HEK293 (cell line): ENCODE measurements around the gene PIP5KL1.

Experiments used
- KLF16 ChIP-seq: fragments of 450-650 bp; formaldehyde crosslinking; IDR thresholded peaks from 2 replicates; pipeline ENCODE4 v1.5.1; 2017; ENCODE audit warnings: missing biosample characterization, missing genetic modification characterization
- OSR2 ChIP-seq: fragments of 450-650 bp; formaldehyde crosslinking; IDR thresholded peaks from 2 replicates; pipeline ENCODE4 v1.5.1; 2016; ENCODE audit warnings: missing biosample characterization, missing genetic modification characterization
- PRDM1 ChIP-seq: fragments of 450-650 bp; formaldehyde crosslinking; IDR thresholded peaks from 2 replicates; pipeline ENCODE4; 2016; ENCODE audit warnings: missing biosample characterization, missing genetic modification characterization
- SP7 ChIP-seq: fragments of 450-650 bp; formaldehyde crosslinking; IDR thresholded peaks from 2 replicates; pipeline ENCODE4 v1.5.1; 2016; ENCODE audit warnings: missing biosample characterization, missing genetic modification characterization
- TCF7L2 ChIP-seq: IDR thresholded peaks from 2 replicates; pipeline ENCODE4 v1.6.1; 2011; ENCODE audit warnings: low read depth, mild to moderate bottlenecking, inconsistent platforms, low read length, moderate library complexity, borderline replicate concordance
- ZBTB17 ChIP-seq: fragments of 450-650 bp; formaldehyde crosslinking; IDR thresholded peaks from 2 replicates; pipeline ENCODE4 v1.5.1; 2016; ENCODE audit warnings: missing biosample characterization, missing genetic modification characterization
- ZBTB20 ChIP-seq: fragments of 450-650 bp; formaldehyde crosslinking; IDR thresholded peaks from 2 replicates; pipeline ENCODE4 v1.5.1; 2016; ENCODE audit warnings: missing biosample characterization, missing genetic modification characterization
- ZBTB48 ChIP-seq: fragments of 450-650 bp; formaldehyde crosslinking; IDR thresholded peaks from 2 replicates; pipeline ENCODE4 v1.5.1; 2016; ENCODE audit warnings: missing biosample characterization, missing genetic modification characterization
- ZBTB7A ChIP-seq: fragments of 450-650 bp; formaldehyde crosslinking; IDR thresholded peaks from 2 replicates; pipeline ENCODE4 v1.5.1; 2016; ENCODE audit warnings: low read depth, missing biosample characterization, missing genetic modification characterization
- ZBTB8A ChIP-seq: fragments of 450-650 bp; formaldehyde crosslinking; IDR thresholded peaks from 2 replicates; pipeline ENCODE4 v1.5.1; 2016; ENCODE audit warnings: missing biosample characterization, missing genetic modification characterization
- ZNF146 ChIP-seq: fragments of 450-650 bp; formaldehyde crosslinking; IDR thresholded peaks from 2 replicates; pipeline ENCODE4 v1.5.1; 2016; ENCODE audit warnings: missing biosample characterization, missing genetic modification characterization
- ZNF221 ChIP-seq: fragments of 450-650 bp; formaldehyde crosslinking; IDR thresholded peaks from 2 replicates; pipeline ENCODE4 v1.5.1; 2017; ENCODE audit warnings: missing biosample characterization, missing genetic modification characterization, borderline replicate concordance
- ZNF366 ChIP-seq: fragments of 450-650 bp; formaldehyde crosslinking; conservative IDR thresholded peaks from 2 replicates; pipeline ENCODE4 v1.5.1; 2016; ENCODE audit warnings: missing biosample characterization, missing genetic modification characterization
- ZNF404 ChIP-seq: fragments of 450-650 bp; formaldehyde crosslinking; IDR thresholded peaks from 2 replicates; pipeline ENCODE4 v1.5.1; 2017; ENCODE audit warnings: missing biosample characterization, missing genetic modification characterization
- ZNF514 ChIP-seq: fragments of 450-650 bp; formaldehyde crosslinking; IDR thresholded peaks from 2 replicates; pipeline ENCODE4 v1.5.1; 2016; ENCODE audit warnings: missing biosample characterization, missing genetic modification characterization
- ZNF544 ChIP-seq: fragments of 450-650 bp; formaldehyde crosslinking; IDR thresholded peaks from 2 replicates; pipeline ENCODE4 v1.5.0; 2017; ENCODE audit warnings: missing biosample characterization, missing genetic modification characterization
- ZNF560 ChIP-seq: fragments of 450-650 bp; formaldehyde crosslinking; IDR thresholded peaks from 2 replicates; pipeline ENCODE4 v1.5.1; 2017; ENCODE audit warnings: missing biosample characterization, missing genetic modification characterization, borderline replicate concordance
- ZNF747 ChIP-seq: fragments of 450-650 bp; formaldehyde crosslinking; IDR thresholded peaks from 2 replicates; pipeline ENCODE4 v1.5.1; 2016; ENCODE audit warnings: missing biosample characterization, missing genetic modification characterization
- ZSCAN30 ChIP-seq: fragments of 450-650 bp; IDR thresholded peaks from 2 replicates; pipeline ENCODE4 v1.5.1; 2018; ENCODE audit warnings: missing biosample characterization, mild to moderate bottlenecking, missing genetic modification characterization, moderate library complexity
- TF ChIP-seq, protein P1 (sequence below): fragments of 450-650 bp; formaldehyde crosslinking; IDR thresholded peaks from 2 replicates; pipeline ENCODE4 v1.5.1; 2016; ENCODE audit warnings: missing biosample characterization, missing genetic modification characterization
- TF ChIP-seq, protein P2 (sequence below): fragments of 450-650 bp; formaldehyde crosslinking; IDR thresholded peaks from 2 replicates; pipeline ENCODE4 v1.5.1; 2016; ENCODE audit warnings: missing biosample characterization, missing genetic modification characterization
- TF ChIP-seq, protein P3 (sequence below): fragments of 450-650 bp; formaldehyde crosslinking; IDR thresholded peaks from 2 replicates; pipeline ENCODE4 v1.5.0; 2017; ENCODE audit warnings: missing biosample characterization, missing genetic modification characterization, borderline replicate concordance
- TF ChIP-seq, protein P4 (sequence below): fragments of 450-650 bp; formaldehyde crosslinking; IDR thresholded peaks from 2 replicates; pipeline ENCODE4 v1.5.1; 2016; ENCODE audit warnings: missing biosample characterization, missing genetic modification characterization
- TF ChIP-seq, protein P5 (sequence below): fragments of 450-650 bp; formaldehyde crosslinking; IDR thresholded peaks from 2 replicates; pipeline ENCODE4 v1.5.1; 2016; ENCODE audit warnings: missing biosample characterization, missing genetic modification characterization
- TF ChIP-seq, protein P6 (sequence below): fragments of 450-650 bp; formaldehyde crosslinking; IDR thresholded peaks from 2 replicates; pipeline ENCODE4 v1.5.1; 2016; ENCODE audit warnings: missing biosample characterization, missing genetic modification characterization
- TF ChIP-seq, protein P7 (sequence below): fragments of 450-650 bp; formaldehyde crosslinking; IDR thresholded peaks from 2 replicates; pipeline ENCODE4 v1.5.1; 2017; ENCODE audit warnings: missing biosample characterization, missing genetic modification characterization

Gene PIP5KL1

DNA sequence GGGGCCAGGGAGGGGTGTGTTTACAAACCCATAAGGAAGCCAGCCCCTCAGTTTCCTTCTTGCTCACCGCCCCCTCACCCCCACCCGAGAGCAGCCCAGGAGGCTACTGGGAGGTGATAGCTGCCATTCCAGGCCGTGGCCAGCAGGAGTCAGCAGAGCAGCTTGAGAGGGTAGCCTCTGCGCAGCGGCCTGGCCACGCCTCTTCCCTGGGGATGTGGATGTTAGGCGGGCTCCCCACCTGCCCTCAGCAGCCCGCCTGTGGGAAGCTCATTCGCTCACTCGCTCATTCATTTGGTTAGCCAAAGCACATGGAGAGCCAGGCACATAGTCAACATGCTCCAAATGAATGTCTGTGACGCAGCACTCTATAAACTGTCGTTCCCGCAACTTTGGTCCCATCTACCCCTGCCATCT is 13.2 kb upstream of the PIP5KL1 start (continued):
- TF ChIP-seq, protein P1, sequence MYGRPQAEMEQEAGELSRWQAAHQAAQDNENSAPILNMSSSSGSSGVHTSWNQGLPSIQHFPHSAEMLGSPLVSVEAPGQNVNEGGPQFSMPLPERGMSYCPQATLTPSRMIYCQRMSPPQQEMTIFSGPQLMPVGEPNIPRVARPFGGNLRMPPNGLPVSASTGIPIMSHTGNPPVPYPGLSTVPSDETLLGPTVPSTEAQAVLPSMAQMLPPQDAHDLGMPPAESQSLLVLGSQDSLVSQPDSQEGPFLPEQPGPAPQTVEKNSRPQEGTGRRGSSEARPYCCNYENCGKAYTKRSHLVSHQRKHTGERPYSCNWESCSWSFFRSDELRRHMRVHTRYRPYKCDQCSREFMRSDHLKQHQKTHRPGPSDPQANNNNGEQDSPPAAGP, result no peak
- TF ChIP-seq ZNF544 (tag by site-specific recombination) (no peak), SP7 (tag by site-specific recombination) (no peak), ZNF221 (tag by site-specific recombination) (no peak), ZNF747 (tag by site-specific recombination) (no peak), ZNF366 (tag by site-specific recombination) (no peak), ZBTB48 (tag by site-specific recombination) (no peak; the same call in 1 of the 2 replicates), OSR2 (tag by site-specific recombination) (no peak), ZBTB8A (tag by site-specific recombination) (peak; percentile 19; the same call in 1 of the 2 replicates), ZSCAN30 (tag by site-specific recombination) (no peak), ZNF560 (tag by site-specific recombination) (no peak), ZNF146 (tag by site-specific recombination) (no peak), ZBTB17 (peak; percentile 54), TCF7L2 (no peak), PRDM1 (tag by site-specific recombination) (no peak), ZBTB20 (tag by site-specific recombination) (no peak), KLF16 (tag by site-specific recombination) (no peak), ZNF514 (no peak), ZNF404 (no peak), ZBTB7A (no peak)
- TF ChIP-seq, protein P2, sequence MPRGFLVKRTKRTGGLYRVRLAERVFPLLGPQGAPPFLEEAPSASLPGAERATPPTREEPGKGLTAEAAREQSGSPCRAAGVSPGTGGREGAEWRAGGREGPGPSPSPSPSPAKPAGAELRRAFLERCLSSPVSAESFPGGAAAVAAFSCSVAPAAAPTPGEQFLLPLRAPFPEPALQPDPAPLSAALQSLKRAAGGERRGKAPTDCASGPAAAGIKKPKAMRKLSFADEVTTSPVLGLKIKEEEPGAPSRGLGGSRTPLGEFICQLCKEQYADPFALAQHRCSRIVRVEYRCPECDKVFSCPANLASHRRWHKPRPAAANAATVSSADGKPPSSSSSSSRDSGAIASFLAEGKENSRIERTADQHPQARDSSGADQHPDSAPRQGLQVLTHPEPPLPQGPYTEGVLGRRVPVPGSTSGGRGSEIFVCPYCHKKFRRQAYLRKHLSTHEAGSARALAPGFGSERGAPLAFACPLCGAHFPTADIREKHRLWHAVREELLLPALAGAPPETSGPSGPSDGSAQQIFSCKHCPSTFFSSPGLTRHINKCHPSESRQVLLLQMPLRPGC, result no peak
- TF ChIP-seq, protein P3, sequence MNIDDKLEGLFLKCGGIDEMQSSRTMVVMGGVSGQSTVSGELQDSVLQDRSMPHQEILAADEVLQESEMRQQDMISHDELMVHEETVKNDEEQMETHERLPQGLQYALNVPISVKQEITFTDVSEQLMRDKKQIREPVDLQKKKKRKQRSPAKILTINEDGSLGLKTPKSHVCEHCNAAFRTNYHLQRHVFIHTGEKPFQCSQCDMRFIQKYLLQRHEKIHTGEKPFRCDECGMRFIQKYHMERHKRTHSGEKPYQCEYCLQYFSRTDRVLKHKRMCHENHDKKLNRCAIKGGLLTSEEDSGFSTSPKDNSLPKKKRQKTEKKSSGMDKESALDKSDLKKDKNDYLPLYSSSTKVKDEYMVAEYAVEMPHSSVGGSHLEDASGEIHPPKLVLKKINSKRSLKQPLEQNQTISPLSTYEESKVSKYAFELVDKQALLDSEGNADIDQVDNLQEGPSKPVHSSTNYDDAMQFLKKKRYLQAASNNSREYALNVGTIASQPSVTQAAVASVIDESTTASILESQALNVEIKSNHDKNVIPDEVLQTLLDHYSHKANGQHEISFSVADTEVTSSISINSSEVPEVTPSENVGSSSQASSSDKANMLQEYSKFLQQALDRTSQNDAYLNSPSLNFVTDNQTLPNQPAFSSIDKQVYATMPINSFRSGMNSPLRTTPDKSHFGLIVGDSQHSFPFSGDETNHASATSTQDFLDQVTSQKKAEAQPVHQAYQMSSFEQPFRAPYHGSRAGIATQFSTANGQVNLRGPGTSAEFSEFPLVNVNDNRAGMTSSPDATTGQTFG, result no peak
- TF ChIP-seq, protein P4, sequence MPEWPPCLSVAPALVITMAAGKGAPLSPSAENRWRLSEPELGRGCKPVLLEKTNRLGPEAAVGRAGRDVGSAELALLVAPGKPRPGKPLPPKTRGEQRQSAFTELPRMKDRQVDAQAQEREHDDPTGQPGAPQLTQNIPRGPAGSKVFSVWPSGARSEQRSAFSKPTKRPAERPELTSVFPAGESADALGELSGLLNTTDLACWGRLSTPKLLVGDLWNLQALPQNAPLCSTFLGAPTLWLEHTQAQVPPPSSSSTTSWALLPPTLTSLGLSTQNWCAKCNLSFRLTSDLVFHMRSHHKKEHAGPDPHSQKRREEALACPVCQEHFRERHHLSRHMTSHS (tag by site-specific recombination), result no peak
- TF ChIP-seq, protein P5, sequence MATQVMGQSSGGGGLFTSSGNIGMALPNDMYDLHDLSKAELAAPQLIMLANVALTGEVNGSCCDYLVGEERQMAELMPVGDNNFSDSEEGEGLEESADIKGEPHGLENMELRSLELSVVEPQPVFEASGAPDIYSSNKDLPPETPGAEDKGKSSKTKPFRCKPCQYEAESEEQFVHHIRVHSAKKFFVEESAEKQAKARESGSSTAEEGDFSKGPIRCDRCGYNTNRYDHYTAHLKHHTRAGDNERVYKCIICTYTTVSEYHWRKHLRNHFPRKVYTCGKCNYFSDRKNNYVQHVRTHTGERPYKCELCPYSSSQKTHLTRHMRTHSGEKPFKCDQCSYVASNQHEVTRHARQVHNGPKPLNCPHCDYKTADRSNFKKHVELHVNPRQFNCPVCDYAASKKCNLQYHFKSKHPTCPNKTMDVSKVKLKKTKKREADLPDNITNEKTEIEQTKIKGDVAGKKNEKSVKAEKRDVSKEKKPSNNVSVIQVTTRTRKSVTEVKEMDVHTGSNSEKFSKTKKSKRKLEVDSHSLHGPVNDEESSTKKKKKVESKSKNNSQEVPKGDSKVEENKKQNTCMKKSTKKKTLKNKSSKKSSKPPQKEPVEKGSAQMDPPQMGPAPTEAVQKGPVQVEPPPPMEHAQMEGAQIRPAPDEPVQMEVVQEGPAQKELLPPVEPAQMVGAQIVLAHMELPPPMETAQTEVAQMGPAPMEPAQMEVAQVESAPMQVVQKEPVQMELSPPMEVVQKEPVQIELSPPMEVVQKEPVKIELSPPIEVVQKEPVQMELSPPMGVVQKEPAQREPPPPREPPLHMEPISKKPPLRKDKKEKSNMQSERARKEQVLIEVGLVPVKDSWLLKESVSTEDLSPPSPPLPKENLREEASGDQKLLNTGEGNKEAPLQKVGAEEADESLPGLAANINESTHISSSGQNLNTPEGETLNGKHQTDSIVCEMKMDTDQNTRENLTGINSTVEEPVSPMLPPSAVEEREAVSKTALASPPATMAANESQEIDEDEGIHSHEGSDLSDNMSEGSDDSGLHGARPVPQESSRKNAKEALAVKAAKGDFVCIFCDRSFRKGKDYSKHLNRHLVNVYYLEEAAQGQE (tag by site-specific recombination), result no peak
- TF ChIP-seq, protein P6, sequence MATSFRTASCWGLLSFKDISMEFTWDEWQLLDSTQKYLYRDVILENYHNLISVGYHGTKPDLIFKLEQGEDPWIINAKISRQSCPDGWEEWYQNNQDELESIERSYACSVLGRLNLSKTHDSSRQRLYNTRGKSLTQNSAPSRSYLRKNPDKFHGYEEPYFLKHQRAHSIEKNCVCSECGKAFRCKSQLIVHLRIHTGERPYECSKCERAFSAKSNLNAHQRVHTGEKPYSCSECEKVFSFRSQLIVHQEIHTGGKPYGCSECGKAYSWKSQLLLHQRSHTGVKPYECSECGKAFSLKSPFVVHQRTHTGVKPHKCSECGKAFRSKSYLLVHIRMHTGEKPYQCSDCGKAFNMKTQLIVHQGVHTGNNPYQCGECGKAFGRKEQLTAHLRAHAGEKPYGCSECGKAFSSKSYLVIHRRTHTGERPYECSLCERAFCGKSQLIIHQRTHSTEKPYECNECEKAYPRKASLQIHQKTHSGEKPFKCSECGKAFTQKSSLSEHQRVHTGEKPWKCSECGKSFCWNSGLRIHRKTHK (tag by site-specific recombination), result no peak
- TF ChIP-seq, protein P7, sequence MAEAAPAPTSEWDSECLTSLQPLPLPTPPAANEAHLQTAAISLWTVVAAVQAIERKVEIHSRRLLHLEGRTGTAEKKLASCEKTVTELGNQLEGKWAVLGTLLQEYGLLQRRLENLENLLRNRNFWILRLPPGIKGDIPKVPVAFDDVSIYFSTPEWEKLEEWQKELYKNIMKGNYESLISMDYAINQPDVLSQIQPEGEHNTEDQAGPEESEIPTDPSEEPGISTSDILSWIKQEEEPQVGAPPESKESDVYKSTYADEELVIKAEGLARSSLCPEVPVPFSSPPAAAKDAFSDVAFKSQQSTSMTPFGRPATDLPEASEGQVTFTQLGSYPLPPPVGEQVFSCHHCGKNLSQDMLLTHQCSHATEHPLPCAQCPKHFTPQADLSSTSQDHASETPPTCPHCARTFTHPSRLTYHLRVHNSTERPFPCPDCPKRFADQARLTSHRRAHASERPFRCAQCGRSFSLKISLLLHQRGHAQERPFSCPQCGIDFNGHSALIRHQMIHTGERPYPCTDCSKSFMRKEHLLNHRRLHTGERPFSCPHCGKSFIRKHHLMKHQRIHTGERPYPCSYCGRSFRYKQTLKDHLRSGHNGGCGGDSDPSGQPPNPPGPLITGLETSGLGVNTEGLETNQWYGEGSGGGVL (tag by site-specific recombination), result no peak
